ENCODE data around the gene GOLGA8H.
"Not testable (repeated sequence)": the region's sequence is repeated elsewhere in the genome, so short reads cannot be mapped to it uniquely, and the experiment has no call there.

The GOLGA8H gene

DNA sequence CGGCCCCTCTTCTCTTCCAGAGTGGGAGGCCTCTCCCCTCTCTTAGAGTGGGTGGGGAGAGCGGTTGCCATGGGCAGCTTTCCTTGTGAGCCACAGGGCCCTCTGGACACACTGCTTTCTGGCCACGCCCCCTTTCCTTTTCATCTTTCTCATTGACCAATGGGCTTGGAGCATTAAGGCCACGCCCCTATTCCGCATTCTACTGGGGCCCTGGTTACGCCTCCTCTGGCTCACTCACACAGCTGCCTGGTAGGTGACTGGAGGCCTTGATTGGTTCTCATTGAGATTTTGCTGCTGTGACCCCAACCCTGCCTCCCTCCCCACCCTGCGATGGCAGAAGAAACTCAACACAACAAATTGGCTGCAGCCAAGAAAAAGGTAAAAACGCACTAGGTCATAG is at the start of gene GOLGA8H:
Gene GOLGA8H, plus strand, starts transcription at position 233 of the 400 bp plus-strand sequence. Its CDS starts 98 bp downstream, at position 331.
- not testable (repeated sequence) for DNase-seq

GRCh38 chr15:30566949-30567348 is 36.9 kb upstream of the GOLGA8H start:
- DNase-seq: not testable (repeated sequence)

DNA sequence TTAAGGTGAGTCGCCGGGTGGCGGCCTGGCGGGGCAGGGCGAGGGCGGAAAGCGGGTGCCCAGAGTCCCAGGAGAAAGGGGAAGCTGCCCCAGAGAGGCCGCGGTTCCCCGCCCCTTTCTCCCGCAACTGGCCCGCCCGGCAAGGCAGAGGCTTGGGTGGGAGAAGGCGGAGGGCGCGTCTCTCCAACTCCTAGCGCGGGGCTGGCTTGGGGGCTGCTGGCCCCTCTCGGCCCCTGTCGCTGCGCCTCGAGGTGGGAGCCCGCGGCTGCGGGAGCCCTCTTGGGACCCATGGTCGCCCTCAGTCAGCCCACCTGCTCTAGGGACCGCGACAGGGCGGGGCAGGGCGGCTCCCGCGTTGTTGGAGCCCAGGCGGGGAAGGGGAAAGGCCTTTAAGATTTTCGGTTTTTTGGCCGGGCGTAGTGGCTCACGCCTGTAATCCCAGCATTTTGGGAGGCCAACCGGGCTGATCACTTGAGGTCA is 30.8 kb upstream of the GOLGA8H start:
- not testable (repeated sequence) for DNase-seq

- DNase-seq: not testable (repeated sequence)
These were observed 24.3 kb upstream of the GOLGA8H start for GRCh38 chr15:30579394-30579970.

DNA sequence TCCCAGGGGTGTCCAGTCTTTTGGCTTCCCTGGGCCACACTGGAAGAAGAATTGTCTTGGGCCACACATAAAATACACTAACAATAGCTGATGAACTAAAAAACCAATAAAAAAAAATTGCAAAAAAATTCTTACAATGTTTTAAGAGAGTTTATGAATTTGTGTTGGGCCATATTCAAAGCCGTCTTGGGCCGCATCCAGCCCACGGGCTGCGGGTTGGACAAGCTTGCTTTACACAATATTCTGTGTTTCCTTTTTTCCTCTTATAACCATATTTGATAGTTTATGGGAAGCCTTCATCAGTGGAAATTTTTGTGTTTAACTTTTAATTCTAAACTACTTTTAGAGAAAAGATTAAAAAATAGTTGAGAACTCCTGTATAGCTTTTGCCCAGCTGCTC is 23.1 kb upstream of the GOLGA8H start:
- DNase-seq: not testable (repeated sequence)

DNA sequence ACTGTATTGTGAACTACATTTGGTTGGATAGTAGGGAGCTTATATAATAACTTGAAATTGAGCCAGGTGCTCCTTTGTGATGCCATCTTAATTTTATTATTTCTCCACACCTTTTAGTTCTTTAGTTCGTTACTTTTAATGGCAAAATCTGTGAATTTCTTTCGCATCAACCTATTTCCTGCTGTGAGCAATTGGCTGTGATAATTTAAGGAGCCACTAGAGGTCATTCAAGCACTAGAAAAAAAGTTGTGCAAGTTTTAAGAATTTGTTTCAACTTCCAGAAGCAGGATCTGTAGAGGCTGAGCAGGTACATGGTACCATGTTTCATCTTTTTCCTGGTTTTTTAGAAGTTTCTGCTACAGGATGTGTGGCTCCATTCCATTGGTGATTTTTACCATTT is 4.9 kb upstream of the GOLGA8H start:
- DNase-seq: not testable (repeated sequence)

GRCh38 chr15:30612271-30612670 is 8.4 kb downstream of the GOLGA8H start:
- not testable (repeated sequence) for DNase-seq

- DNase-seq: not testable (repeated sequence)
These were observed 17.5 kb downstream of the GOLGA8H start for GRCh38 chr15:30621342-30621741.

DNA sequence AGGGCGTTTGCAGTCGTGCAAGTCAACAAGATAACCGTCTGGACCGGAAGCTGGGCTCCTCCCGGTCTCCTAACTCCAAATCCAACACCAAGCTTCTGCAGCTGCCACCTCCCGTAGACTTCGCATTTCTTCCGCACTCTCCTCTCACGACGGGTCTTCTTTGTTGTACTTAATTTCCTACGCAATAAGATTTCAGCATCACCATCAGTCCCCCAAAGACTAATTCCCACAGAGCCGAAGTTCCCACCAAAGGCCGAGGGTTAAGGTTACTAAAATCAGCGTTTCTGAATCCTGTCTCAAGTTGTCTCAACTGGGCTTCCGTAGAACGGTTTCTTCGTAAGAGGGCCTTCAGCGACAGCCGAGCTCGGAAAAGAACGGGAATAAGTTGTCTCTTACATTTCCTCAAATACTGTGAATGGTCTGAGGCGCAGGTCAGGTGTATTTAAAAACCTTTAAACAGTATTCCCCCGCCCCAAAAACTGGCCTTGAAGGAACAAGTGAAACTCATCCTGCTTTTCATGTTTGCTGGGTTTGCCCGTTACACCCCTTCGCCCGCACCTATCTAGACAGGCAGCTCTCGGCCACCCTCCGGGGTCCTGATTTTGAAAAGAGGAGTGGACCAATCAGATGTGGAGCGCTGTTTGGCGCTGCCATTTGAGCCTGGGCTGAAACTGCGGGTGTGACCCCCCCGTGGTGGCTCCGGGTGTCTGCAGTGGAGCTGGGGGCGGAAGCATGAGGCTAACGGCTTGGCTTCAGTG is 21.8 kb downstream of the GOLGA8H start, which contains the start of gene ARHGAP11B:
Gene ARHGAP11B, plus strand, starts transcription at position 693 of the 758 bp plus-strand sequence.
- DNase-seq: peak; percentile 99

DNA sequence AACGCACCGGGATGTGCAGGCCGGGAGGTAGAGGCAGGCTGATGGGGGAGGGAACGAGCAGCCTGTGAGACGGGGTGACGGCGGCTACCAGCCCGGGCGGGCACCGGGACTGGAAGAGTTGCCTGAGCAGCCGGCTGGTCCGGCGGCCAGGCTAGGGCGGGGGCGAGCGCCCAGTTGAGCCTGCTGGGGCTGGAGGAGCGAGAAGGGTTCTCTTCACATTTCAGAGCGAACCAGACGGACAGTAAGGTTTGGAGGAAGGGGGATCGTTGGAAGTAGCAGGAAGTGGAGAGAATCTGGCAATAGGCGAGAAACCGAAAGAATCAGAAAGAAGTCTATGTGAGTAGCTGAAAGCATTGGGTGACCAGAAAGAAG is 22.4 kb downstream of the GOLGA8H start:
- peak; percentile 18 for DNase-seq

DNA sequence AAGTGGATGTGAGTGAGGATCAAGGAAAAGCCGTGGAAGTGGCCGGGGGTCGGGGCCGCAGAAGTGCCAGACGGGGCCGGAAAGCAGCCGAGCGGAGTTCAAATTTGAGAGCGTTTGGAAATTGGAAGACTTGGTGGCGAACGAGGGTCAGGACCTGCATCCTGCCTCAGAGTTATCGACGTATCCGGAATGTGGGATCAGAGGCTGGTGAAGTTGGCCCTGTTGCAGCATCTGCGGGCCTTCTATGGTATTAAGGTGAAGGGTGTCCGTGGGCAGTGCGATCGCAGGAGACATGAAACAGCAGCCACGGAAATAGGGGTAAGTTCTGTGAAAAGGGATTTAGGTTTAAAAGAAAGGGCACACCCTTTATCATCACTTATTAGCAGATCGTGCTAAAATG is 22.8 kb downstream of the GOLGA8H start:
- DNase-seq: peak; percentile 16

DNA sequence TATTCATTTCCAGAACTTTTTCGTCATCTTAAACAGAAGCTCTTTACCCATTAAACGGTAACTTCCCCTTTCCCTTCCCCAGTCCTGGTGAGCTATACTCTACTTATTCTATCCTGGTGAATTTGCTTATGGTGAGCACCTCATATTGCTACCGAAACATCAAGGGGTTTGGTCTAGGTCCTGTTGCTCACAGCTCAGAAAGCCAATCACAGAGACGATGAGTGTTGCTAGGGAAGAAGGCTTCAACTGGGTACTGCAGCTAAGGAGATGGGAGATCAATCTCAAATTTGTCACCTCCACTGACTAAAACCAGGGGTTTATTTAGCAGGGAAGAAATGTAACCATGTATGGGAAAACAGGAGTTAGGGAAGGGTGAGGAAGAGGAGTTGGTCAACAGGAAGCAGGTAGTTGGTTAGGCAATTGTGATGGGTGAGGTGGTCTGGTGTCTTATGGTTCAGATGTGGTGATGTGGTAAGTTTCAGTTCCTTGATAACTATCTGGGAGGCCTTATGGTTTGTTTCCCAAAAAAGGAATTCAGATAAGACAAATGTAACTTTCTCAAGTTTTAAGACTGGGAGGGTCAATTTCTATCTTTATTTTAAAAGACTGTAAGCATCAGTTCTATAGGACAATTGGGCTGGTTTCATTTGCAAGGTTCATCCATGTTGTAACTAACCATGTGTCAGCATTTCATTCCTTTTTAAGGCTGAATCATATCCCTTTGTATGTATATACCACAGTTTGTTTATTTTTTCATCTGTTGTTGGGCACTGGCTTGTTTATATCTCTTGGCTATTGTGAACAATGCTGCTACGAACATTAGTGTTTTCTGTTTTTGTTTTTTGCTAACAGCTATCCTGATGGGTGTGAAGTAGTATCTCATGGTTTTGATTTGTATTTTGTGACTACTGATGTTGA is 46.4 kb downstream of the GOLGA8H start:
- peak; percentile 36 for DNase-seq

DNA sequence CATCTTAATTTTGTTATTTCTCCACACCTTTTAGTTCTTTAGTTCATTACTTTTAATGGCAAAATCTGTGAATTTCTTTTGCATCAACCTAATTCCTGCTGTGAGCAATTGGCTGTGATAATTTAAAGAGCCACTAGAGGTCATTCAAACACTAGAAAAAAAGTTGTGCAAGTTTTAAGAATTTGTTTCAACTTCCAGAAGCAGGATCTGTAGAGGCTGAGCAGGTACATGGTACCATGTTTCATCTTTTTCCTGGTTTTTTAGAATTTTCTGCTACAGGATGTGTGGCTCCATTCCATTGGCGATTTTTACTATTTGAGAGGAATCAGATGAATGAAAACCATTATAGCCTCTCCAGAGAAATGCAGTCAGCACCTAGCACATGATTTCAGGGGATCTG is 57.3 kb downstream of the GOLGA8H start:
- DNase-seq: not testable (repeated sequence)

All from activated CD4-positive, alpha-beta T cell treated with anti-CD3 and anti-CD28 coated beads, Interleukin-10, Interleukin-2, amounts not matched to agents 100 ng/mL and 50 ng/mL, durations not matched to agents 16 hours and 8 hours (primary cell).